Kidney epithelial cell (primary cell): ENCODE results near the gene S100A16. TPM values are rescaled to one million over a fixed set of nuclear protein-coding genes. Genes with fewer than 3 reads are reported as not detected.

Experiments
- DNase-seq: peaks from one replicate; pipeline ENCODE4 v3.0.0-alpha.2; 2010; ENCODE audit warnings: low read depth
- H3K27me3 ChIP-seq: 2 replicates; pipeline ENCODE4 v1.6.0; 2011; ENCODE audit warnings: low read length; ENCODE audit not compliant: control insufficient read depth, insufficient read depth
- H3K36me3 ChIP-seq: 2 replicates; pipeline ENCODE4 v1.5.1; 2011; ENCODE audit warnings: low read length; ENCODE audit not compliant: control insufficient read depth, insufficient read depth
- H3K4me3 ChIP-seq: 2 replicates; pipeline ENCODE4 v1.5.1; 2011; ENCODE audit warnings: low read depth, mild to moderate bottlenecking, control low read depth, low read length
- CTCF ChIP-seq: IDR thresholded peaks from 2 replicates; pipeline ENCODE4 v1.5.1; 2011; ENCODE audit warnings: mild to moderate bottlenecking, moderate library complexity, low read length, control low read depth, inconsistent platforms; ENCODE audit not compliant: insufficient read depth, poor library complexity, severe bottlenecking
- total RNA-seq: library from RNA; depleted of rRNA; stranded (reverse); fragments of >200 nt; gene quantifications from 2 replicates; pipeline ENCODE4 v1.2.3, GENCODE V29; 2015

Gene S100A16
- total RNA-seq, 1 donor from 2014 or later: 480 TPM

DNA sequence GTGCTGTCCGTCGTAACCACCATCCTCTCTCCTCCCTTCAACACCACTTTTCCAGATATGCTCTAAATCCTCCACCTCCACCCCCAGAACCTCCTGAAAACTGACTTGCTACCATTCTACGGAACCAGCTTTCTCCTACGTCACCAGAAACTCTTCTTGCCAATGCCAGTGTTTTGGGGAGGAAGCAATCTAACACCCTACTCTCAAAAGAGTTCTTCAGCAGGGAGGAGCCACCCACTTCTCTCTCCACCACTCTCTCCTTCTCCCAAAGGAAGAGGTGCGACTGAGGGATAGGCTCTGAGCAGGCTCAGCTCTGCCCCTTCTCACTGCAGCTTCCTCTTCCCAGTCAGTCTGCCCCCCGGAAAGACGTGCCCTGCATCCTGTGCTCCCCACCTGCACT, 41.2 kb downstream of the S100A16 start:
- no peak overlapping the region for H3K4me3 ChIP-seq
- no peaks in the 10 kb centered on the region for H3K27me3 ChIP-seq
- no peaks in the 10 kb centered on the region for H3K36me3 ChIP-seq
- no peak for DNase-seq
- TF ChIP-seq CTCF: no peak

DNA sequence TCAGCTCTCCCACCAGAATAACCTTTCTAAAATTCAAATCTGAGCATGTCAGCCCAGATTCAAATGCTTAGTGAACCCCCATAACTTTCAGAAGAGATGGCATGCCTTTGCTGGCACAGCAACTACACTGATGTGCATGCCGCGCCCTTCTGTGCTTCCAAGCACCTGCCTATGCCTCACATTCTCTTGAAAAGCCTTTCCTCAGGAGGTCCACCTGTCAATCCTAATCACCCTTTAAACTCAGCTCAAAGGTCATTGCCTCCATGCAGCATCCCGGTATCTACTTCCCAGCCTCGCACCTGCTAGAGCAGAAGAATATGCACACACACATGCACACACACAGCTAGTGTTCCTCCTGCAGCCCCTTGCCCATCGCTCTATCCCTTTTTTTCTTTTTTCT, 42.1 kb downstream of the S100A16 start:
- DNase-seq: no peak
- TF ChIP-seq CTCF: no peak
- no peaks in the 10 kb centered on the region for H3K36me3 ChIP-seq
- H3K4me3 ChIP-seq: no peak overlapping the region
- no peaks in the 10 kb centered on the region for H3K27me3 ChIP-seq

DNA sequence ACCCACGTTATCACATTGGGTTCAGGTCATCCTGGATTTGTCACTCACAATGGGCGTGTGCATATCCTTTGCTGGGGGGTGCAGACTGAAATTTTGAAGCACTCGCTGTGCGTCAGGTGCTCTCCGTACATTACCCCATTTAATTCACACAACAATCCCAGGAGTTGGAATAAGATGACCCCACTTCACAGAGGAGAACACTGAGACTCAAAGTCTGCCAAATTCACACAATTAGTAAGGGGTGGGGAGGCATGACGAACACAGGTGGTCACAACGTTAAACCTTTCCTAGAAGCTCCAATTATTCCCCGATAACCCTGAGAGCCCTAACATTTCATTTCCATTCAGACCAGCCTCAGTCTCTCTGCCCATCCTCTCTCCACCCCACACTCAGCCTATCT, 43.5 kb downstream of the S100A16 start:
- H3K27me3 ChIP-seq: no peaks in the 10 kb centered on the region
- no peak overlapping the region for H3K4me3 ChIP-seq
- no peaks in the 10 kb centered on the region for H3K36me3 ChIP-seq
- DNase-seq: no peak
- no peak for TF ChIP-seq CTCF

DNA sequence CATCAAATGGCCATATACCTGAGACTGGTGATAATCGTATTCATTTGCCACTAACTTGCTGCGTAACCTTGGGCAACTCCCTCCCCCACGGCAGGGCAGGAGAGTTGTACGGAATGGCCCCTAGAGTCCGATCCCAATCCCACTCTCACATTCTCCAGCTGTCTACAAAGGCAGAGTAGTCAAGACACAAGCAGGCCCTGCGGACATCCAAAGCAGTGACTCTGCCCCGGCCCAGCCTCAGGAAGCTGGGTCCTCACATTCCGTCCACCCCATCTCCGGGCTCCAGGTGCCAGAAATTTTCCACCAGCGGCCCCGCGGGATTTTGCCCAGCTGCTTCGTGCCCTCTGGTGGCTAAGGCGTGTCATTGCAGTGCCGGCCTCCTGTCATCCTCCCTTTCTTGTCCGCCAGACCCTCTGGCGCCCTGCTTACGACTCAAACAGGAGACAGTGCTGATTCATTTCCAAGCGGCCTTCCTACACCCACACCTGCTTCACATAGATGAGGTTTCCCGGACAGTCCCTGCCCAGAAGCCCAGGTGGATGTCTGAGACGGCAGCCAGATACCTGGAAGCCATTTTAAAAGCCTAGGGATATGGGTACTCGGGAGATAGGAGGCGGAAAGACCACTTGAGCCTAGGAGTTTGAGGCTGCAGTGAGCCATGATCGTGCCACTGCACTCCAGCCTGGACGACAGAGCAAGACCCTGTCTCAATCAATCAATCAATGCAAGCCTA, 44.4 kb downstream of the S100A16 start:
- peak; percentile 76 for DNase-seq
- TF ChIP-seq CTCF: peak; percentile 98
- Histone ChIP-seq H3K36me3 (no peaks in the 10 kb centered on the region), H3K4me3 (no peak overlapping the region), H3K27me3 (no peaks in the 10 kb centered on the region)

DNA sequence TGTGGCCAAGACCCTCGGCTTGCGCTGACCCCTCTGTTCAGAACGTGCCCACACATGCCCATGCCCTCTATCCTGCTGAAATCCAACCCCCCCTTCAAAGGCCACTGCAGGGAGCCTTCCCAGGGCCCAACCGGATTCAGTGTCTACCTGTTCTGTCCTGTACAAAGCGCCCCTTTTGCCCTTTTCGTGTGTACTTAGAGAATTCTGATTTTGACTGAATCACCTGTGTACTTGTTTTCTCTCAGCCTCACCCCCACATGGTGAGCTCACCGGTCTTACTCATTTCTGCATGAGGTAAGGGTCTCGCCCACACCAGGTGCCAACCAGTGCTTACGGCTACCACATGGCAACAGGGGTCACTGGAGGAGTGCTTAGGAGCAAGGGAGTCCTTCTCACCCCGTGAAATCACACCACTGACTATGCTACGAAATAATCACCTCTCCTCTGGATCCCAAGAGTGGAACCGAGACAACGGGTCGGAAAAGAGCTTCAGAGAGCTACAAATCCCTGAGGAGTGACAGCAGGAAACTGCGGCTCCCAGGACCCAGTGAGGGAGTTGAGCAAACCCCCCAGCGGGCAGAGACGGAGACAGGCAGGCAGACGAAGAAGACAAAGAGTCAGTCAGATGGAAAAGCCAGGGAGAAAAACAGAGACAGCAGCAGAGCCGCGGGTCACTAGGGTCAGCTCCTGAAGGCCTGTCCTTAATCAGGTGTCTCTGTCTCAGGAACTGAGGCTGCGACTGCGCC, 45.1 kb downstream of the S100A16 start:
- no peak overlapping the region for H3K4me3 ChIP-seq

More for the DNA sequence above, 45.1 kb downstream of the S100A16 start:
- no peaks in the 10 kb centered on the region for H3K27me3 ChIP-seq
- no peaks in the 10 kb centered on the region for H3K36me3 ChIP-seq
- DNase-seq: peak; percentile 94
- no peak for TF ChIP-seq CTCF
